Measurements from ENCODE around the gene QARS1. TPM values are rescaled to one million over a fixed set of nuclear protein-coding genes. Genes with fewer than 3 reads are reported as not detected.

QARS1 gene
- total RNA-seq = 587 and 637 TPM in 2 replicates

GRCh38 chr3:49104427-49105291 lies at the start of gene QARS1:
Gene QARS1 (minus strand): TSS chr3:49104757. CDS start chr3:49104733, 24 bp downstream.

GRCh38 chr3:49132437-49133225 lies 28.1 kb upstream of the QARS1 start, which contains the start of gene LAMB2:
Gene LAMB2 (minus strand): TSS chr3:49133050. CDS start chr3:49132867, 183 bp downstream.

DNA sequence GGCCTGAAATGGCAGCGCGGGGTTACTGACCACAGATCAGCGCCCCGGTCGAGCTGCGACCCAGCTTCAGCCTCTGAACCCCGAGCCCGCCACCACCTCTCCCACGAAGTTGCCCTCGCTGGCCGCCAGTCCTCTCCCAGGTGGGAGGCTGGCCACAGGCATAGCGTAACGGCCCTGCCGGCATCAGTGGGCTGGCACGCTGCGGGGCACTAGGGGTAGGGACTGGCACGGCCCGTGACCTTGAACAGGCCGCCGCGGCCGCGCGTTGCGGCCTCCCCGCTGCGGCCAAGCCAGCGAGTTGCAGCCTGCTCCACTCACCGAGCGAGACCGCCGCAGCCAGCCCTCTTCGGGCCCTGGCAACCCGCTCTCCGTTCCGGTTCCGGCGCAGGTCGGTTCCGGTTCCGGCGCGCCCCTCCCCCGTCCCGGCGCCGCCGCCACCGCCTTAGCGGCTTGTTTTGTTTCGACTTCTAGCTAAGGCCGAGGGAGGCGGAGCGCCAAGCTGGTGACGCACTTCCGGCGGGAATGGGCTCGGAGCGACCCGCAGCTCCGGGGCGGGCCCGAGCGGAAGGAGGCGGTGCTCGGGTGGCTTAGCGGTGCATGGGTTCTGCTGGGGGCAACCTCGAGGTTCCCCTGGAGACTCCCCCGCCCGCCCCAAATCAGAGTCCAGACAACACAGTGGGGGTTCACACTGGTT lies 16.0 kb upstream of the QARS1 start, which contains the start of gene USP19:
TSS of gene USP19 (minus strand) at position 386 of the 694 bp plus-strand sequence. CDS start 1,678 bp downstream, outside the sequence.

DNA sequence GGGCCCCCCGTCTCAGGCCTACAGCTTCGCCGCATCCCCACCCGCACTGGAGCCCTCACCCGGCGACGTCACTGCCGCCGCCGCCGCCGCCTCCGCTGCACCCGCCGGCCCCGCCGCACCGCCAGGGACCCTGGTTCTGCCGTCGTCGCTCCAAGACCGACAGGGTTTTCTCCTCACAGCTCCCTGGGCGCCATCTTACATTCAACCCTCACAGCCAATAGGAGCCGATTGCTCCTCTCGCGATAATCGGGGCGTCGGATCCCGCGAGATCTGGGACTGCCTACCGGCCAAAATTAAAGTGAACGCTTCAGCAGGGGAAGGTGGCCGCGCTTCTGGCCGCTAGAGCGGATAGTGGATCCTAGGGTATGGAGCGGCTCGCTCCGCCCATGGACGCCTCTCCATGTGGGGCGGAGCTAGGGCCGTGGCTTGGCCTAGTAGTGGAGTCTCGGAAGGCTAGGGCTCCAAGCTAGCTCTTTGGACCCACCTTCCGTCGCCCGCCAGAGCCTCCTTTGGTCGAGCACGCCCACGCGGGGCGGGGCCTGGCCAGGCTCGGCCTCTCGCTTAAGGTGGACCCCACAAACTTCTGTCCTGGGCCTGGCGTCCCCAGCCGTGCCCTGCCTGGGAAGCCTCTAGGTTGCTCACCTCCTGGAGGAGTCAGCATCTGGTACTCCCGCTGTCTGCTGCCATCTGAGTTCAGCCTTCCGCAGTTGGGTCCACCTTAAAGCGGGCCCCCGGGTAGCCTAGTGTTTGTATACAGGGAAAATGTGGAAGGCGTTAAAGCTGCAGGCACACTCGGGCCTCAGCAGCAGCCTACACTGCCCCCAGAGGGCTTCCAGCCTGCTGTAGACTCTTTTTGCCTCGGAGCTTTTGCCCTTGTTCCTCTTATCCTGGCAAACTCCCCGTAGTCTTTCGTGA lies 10.4 kb downstream of the QARS1 start, which contains the start of gene QRICH1:
TSS of gene QRICH1 (minus strand) at position 219 of the 915 bp plus-strand sequence. CDS start 17,054 bp downstream, outside the sequence.

Small RNA genes lying within 50 kb of the gene (small RNA-seq; reads per million reads assigned to genes)
- not detected for gene RN7SL182P

Other genes with a start within 250 kb of the QARS1 start
- gene SLC25A20, start 205.9 kb downstream of the QARS1 start, total RNA-seq = 9.4 and 16.1 TPM in 2 replicates
- 54.8 and 55.4 TPM in 2 replicates for gene ARIH2, start 185.9 kb downstream of the QARS1 start, total RNA-seq
- gene P4HTM, start 114.5 kb downstream of the QARS1 start, total RNA-seq = 14.3 and 16.9 TPM in 2 replicates
- gene WDR6, start 97.4 kb downstream of the QARS1 start, total RNA-seq = 118 and 160 TPM in 2 replicates
- gene DALRD3, start 86.2 kb downstream of the QARS1 start, total RNA-seq = 40.8 and 63.5 TPM in 2 replicates
- gene NDUFAF3, start 82.6 kb downstream of the QARS1 start, total RNA-seq = 40.8 and 43.8 TPM in 2 replicates
- gene IMPDH2, start 75.4 kb downstream of the QARS1 start, total RNA-seq = 357 and 479 TPM in 2 replicates
- 135 and 173 TPM in 2 replicates for gene QRICH1, start 10.7 kb downstream of the QARS1 start, total RNA-seq
- 42.0 and 42.8 TPM in 2 replicates for gene USP19, start 16.1 kb upstream of the QARS1 start, total RNA-seq
- gene LAMB2, start 28.3 kb upstream of the QARS1 start, total RNA-seq = 184 and 515 TPM in 2 replicates
- gene CCDC71, start 61.6 kb upstream of the QARS1 start, total RNA-seq = 30.0 and 33.8 TPM in 2 replicates
- 26.2 and 93.8 TPM in 2 replicates for gene KLHDC8B, start 66.8 kb upstream of the QARS1 start, total RNA-seq
- 1.3 and 4.7 TPM in 2 replicates for gene C3orf62, start 172.5 kb upstream of the QARS1 start, total RNA-seq
- gene USP4, start 235.3 kb upstream of the QARS1 start, total RNA-seq = 16.1 and 22.0 TPM in 2 replicates